Activated naive CD4-positive, alpha-beta T cell (primary cell): ENCODE data around the gene GLMP.
A peak's percentile ranks its signal among the peaks of the same experiment; 100 is the strongest.
"Not testable (repeated sequence)": the region's sequence is repeated elsewhere in the genome, so short reads cannot be mapped to it uniquely, and the experiment has no call there.

Experiments used
- DNase-seq, 4 experiments: peaks; one replicate each; lab custom pipeline; 2025; lab: John Stamatoyannopoulos, UW

The GLMP gene, protein sequence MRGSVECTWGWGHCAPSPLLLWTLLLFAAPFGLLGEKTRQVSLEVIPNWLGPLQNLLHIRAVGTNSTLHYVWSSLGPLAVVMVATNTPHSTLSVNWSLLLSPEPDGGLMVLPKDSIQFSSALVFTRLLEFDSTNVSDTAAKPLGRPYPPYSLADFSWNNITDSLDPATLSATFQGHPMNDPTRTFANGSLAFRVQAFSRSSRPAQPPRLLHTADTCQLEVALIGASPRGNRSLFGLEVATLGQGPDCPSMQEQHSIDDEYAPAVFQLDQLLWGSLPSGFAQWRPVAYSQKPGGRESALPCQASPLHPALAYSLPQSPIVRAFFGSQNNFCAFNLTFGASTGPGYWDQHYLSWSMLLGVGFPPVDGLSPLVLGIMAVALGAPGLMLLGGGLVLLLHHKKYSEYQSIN

DNA sequence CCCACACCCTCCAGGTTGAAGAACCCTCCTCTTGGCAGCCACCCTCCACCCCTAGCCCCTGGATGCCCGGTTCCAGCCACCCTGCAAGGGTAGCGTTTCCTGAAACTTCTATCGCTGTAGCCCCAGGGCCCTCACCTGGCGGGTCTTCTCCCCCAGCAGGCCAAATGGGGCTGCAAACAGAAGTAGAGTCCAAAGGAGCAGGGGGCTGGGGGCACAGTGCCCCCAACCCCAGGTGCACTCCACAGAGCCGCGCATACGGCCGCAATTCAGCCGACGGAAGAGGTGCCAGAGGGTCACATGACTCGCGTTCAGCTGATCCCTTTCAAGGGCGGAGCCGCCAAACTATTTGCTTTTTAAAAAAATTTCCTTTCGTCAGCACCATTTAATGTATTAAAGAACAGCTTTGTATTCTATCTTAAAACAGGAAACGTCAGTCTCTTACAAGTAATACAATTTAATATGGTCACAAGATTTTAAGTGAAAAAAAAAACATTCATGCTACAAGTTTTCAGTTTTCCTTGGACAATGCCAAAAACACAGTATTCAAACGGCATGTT, at the start of gene GLMP:
GLMP (minus strand) TSS at position 289 of the 557 bp plus-strand sequence; CDS start at position 255, 34 bp downstream.
- peak in 2 of 4 experiments; percentile 28 to 42 for DNase-seq

GRCh38 chr1:156344409-156344808, 48.9 kb upstream of the GLMP start:
- no peak for DNase-seq

DNA sequence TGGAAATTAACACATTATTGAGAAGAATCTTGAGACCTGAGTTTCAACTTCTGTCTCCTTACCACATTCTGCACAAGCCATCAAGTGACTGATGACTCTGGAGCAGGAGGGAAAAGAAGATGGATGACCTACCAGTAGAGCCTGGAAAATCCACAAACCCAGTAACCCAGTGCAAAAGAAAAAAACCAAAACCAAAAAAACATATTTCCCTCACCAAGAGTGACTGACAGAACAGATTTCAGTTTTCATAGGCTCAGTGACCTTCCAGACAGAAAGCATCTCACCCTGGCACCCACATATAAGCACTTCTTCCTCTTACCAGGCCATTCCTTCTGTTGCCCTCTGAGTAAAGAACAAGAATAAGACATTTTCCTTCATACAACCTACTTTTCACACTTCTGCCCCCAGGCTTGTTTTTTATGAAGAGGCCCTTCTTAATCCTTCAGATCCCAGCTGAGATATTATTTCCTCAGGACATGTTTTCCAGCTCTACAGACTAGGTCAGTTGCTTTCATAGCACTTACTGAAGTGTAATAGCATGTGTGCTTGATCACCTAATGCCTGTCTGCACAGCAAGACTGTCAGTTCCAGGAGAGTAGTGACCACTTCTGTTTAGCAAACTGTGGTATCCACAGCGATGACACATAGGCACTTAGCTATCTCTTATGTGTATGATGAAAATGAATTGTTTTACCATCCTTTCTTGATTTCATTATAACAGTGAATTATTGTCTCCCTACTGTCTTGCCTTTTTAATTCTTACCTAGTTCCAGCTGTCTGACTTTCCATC, 46.9 kb upstream of the GLMP start:
- no peak for DNase-seq

- peak; percentile 97 to 99 (median 98) for DNase-seq
These were observed 42.9 kb upstream of the GLMP start, which contains the start of the genes CCT3 and TSACC for GRCh38 chr1:156338180-156338976. TSS of gene CCT3 (minus strand) at chr1:156338292. CDS start at chr1:156338184, 108 bp downstream. TSS of gene TSACC (plus strand) at chr1:156338526. CDS start at chr1:156339758, 1,232 bp downstream.

DNA sequence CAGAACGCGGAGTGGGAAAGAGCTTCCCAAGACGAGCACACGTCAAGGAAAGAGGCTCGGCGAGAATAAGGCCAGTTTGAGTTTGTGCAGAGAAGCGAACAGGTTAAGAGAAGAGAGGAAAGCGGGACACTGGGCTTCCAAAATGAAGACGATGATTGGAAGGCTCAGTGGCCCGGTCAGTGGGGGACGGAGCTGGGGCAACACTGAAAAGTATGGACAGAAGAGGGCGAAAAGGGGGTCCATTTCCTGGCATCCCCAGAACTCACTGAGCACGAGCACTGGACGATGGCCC, 42.4 kb upstream of the GLMP start:
- DNase-seq = peak in 2 of 4 experiments; percentile 8 to 18

DNA sequence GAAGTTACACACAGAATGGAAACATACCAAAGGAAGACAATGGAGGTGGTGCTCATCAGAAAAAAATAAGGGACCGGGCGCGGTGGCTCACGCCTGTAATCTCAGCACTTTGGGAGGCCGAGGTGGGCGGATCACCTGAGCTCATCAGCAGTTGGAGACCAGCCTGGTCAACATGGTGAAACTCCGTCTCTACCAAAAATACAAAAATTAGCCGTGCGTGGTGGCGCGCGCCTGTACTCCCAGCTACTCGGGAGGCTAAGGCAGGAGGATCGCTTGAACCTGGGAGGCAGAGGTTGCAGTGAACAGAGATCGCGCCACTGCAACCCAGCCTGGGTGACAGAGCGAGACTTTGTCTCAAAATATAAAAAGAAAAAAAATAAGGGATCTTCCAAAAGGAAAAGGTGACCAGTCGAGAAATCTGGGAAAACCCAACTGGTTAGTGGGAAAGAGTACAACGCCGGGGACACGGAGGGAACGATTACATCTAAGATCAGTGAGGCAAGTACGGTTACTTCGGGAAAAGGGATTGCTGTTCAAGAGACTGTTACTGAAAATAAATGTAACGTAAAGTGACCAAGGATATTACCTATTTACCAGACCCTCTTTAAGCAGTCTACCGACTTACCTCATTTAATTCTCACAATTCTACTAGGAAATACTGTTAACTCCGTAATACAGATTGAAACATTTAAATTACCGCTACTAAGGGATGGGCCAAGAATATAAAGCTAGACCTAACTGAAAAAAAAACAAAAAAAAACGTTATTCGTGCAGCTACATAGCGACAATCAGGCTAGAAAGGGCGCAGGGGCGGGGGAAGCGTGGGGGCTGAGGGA, 41.8 kb upstream of the GLMP start:
- no peak for DNase-seq

DNA sequence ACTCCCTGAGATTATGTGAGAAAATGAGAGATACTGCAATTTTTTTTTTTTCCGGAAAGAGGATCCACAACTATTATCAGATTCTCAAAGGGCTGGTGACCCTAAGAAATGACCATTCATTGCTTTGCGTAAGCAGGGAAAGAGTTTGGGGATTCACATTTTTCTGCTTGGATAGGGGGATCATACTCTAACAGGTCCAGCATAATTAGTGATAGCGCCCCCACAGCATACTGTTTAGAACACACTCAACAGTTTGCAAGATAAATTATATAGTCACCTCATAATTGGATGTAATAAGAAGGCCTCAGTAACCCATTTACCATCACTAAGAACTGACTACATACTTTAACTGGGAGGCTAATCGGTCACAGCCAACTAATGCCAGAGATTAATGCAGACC, 40.8 kb upstream of the GLMP start:
- no peak for DNase-seq

DNA sequence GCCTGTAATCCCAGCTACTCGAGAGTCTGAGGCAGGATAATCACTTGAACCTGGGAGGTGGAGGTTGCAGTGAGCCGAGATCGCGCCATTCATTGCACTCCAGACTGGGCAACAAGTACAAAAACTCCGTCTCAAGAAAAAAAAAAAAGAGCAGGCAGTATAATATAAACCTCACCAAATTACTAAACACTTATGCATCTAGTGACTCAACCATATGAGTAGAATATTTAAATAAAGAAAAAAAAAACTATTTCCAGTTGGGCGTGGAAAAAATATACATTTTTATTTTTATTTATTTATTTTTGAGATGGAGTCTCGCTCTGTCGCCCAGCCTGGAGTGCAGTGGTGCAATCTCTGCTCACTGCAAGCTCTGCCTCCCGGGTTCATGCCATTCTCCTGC, 27.7 kb upstream of the GLMP start:
- DNase-seq = not testable (repeated sequence)

DNA sequence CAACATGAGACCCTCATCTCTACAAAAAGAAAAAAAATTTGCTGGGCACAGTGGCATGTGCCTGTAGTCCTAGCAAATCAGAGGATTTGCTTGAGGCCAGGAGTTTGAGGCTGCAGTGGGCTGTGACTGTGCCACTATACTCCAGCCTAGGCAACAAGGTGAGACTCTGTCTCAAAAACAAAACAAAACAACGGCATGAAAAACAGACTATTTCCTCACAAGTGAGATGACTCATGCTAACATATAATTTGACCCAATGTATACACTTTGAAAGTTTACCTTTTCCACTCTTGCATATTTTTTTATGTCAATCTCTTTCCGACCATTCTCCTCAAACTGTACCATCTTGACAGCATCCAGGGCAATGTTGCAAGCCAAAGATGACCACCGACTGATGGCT, 25.1 kb upstream of the GLMP start:
- DNase-seq = no peak

DNA sequence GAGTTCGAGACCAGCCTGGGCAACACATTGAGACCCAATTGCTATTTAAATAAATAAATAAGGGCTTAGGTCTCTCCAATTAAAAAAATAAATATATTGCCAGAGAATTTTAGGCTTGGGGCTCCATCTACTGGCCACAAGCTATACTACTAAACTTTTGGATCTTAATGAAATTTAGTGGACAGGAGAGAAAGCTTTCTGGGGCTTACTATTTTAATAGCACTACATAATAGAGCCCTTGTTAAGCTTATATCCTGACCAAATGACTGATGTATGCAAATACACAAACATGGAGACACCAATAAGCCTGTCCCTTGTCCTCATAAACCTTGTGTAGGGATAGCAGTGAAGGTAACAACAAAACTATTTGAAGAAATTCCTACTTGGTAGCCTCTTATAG, 24.2 kb upstream of the GLMP start:
- no peak for DNase-seq

DNA sequence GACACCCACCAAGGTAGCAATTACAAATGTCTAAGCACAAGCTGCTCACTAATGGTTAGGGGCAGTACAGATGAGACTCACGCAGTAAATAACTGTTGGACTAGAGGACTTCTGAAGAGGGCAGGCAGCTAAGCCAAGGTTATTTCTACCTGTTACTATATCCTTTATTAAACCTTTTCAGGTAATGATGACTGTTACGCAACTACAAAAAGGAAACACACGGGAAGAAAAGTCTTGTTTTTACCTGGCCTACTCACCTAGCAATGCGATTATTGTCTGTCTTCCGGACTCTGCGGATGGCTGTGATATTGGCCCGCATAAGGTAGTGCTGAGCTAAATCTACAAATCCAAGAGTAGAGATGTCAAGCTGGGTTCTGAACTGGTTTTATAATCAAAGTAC, 21.4 kb upstream of the GLMP start:
- no peak for DNase-seq

DNA sequence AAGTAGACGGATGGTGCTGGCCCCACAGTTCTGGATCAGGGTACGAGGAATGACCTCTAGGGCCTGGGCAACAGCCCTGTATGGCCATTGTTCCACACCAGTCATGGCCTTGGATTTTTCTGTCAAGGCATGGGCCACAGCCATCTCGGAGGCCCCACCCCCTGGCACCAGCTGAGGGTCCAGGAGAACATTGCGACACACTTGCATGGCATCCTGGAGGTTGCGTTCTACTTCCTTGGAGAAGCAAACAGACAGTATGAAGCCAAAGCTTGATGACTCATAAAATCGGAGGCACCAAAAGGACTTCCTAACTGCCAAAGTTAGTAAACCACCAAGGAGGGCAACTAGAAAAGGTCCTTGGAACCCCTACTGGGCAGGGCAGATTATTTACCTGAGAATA, 15.5 kb upstream of the GLMP start:
- DNase-seq = no peak

- DNase-seq = no peak
These were observed 12.6 kb upstream of the GLMP start for GRCh38 chr1:156308078-156308477.

DNA sequence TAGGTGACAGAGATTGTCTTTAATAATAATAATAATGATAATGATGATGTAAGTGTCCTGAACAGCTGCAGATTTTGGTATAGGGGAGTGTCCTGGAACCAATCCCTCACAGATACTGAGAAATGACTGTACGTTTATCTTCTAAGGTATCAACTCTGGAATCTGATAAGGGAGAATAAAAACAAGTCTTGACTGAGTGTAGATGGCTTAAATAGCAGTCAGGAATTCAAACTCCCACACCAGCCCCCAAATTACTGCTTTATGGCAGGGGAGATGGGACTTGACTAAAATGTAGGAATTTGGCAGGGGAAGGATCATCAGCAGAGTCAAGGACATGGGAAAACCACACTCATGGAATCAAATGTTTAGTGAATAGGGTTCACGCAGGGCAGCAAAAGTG, 9.7 kb upstream of the GLMP start:
- DNase-seq = no peak

DNA sequence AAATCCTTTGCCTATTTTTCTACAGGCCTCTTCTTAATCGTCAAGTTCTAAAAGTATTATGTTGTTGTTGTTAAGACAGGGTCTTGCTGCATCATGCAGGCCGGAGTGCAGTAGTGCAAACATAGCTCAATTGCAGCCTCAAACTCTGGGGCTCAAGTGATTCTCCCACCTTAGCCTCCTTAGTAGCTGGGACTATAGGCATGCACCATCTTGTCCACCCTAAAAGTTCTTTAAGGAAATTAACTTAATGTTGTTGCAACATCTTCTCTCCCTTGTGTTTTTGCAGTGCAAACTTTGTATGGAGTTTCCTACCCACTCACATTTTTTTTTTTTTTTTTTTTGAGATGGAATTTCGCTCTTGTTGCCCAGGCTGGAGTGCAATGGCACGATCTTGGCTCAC, 7.8 kb upstream of the GLMP start:
- DNase-seq = no peak

DNA sequence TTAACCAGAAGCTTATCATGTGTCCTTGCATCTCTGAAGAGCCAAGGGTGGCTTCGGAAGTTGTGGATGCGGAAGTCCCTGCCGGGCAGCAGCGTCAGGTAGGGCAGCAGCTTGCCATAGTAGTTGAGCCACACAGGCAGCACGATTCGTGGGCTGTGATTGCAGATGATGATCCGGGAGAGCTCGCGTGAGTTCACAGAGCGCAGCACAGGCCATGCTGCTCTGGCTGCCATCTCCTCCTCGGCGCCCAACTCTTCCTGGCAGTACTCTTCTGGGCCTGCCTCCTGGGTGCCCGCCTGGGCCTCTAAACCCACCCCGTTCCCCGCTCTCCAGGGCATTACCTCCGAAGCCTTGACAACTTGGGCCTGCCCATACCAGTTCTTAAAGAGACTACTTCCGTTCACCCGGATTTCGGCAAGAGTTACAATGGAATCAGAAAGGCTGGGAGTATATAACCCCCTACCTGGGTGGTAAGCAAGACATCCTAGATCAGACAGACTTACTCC, 3.4 kb upstream of the GLMP start, which contains the start of gene VHLL:
VHLL (minus strand) TSS at position 456 of the 506 bp plus-strand sequence; CDS start at position 338, 118 bp downstream.
- DNase-seq = no peak

DNA sequence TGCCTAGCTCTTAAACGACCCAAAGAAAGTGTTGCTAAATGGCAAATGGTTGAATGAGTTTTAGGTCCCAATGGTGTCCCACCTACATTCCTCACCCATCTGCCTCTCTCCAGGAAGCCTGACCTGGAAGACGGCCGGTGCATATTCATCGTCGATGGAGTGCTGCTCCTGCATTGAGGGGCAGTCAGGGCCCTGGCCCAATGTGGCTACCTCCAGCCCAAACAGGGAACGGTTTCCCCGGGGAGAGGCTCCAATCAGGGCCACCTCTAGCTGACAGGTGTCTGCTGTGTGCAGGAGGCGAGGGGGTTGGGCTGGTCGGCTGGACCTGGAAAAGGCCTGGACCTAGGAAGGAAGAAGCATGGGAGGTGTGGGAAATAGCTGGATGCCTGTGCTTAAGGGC, 1.6 kb downstream of the GLMP start:
- DNase-seq = no peak

DNA sequence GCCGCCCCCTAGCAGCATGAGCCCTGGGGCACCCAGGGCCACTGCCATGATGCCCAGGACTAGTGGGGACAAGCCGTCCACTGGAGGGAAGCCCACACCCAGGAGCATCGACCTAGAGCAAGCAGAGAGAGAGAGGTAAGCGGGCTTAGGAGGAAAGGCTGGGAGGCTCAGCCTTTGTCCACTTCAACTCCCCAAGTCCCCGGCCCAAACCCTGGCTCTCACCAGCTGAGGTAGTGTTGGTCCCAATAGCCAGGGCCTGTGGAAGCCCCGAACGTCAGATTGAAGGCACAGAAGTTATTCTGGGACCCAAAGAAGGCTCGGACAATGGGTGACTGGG, 2.4 kb downstream of the GLMP start:
- DNase-seq = no peak

GRCh38 chr1:156291226-156292061, 4.0 kb downstream of the GLMP start:
- no peak for DNase-seq

- no peak for DNase-seq
These were observed 5.6 kb downstream of the GLMP start for GRCh38 chr1:156289857-156290256.
